Stimulated activated naive CD8-positive, alpha-beta T cell treated with anti-CD3 and anti-CD28 coated beads, Interleukin-15, Interleukin-2, amounts not matched to agents 100 U/mL and 50 U/mL, for 24 hours (primary cell): ENCODE data around the gene TMEM131L.

Source experiments
- ATAC-seq: fragments of 150-1000 bp; cut with Tn5 transposase; one replicate; pipeline ENCODE4 v1.10.0; 2021
- DNase-seq: peaks from one replicate; pipeline ENCODE4 v3.0.0; 2021

The TMEM131L gene

DNA sequence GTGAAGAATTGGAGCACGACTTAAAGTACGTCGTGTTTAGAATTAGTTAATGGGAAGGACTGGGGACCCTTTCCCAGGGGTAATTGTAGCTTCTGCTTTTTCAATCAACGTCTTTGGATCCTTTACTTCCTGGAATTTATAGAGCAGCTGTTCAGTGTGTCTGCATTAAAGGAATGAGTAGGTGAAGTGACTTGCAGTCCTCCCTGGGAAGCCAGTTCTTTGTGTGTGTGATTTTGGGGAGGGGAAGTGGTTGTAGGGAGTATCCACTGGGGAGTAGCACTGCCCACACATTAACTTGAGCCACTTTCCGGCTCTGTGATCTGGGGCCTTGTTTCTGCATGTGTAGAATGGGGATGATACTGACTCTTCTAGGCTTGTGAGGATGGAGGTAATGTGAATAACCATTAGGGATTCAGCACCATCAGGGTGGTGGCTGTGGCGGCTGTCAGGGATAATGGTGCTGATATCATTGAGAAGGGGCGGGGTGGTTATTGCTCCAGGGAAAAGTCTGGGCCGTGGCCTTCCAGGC lies 54.7 kb downstream of the TMEM131L start:
- DNase-seq (no peak), ATAC-seq (no peak)

DNA sequence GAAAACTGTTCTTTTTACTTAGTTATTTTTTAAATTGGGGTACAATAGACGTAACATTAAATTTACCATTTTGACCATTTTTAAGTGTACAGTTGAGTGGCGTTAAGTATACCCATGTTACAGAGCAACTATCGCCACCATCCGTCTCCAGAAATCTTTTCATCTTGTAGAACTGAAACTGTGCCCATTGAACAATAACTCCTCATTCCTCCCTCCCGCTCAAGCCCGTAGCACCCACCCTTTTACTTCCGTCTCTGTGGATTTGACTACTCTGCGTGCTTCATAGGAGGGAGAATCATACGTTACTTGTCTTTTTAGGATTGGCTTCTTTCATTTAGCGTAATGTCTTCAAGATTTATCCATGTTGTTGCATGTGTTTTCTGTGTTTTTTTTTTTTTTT lies 55.3 kb downstream of the TMEM131L start:
- ATAC-seq (no peak), DNase-seq (no peak)

DNA sequence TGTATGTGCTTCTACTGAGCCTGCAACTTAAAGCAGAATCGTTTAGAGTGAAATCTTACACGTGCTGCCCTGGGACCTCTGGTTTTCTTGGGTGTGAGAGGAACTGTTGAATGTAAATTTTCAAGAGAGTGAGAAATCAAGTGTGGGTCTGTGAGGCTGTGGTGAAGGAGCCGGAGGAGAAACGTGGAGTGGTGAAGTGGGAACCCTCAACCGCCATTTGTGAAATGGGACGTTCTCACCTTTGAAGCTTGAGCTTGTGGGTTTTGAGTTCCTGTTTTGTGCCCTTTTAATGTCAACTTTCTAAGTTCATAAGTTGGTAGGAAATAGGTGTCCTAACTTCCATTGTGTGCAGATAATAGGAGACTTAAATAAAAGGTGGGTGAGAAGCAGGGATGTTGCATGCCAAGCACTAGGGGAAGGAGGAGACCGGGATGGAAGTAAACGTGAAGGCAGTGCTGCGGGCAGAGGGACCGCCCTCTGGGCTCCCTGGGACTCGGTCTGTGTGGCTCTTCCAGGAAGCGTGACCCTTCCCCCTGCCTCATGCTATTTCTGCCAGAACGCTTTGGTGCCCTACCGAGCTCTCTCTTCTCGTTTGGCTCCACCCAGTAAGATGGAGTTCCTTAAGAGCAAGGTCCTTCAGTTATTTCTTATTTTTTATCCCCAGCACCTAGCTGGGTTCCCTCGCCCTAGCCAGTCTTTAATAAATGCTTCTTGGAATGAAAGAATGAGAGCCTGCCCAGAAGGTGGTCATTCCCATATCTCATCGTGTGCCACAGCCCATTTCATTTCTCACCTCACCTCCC lies 56.0 kb downstream of the TMEM131L start:
- DNase-seq: peak; percentile 72
- ATAC-seq: peak; percentile 81

DNA sequence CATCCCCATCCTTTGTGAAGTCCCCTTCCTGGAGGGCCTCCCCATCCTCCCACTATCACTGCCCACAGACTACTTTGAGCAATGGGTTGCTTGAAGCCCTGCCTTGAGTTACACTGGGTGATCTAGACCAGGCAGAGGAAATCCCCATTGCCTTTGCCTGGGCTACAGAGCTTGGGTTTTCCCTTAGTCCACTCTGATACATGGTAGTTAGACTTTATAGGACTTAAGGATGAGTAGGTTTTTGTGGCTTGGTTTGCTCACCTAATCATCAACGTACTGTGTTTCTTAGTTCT lies 56.6 kb downstream of the TMEM131L start:
- ATAC-seq (peak; percentile 88), DNase-seq (peak; percentile 74)

DNA sequence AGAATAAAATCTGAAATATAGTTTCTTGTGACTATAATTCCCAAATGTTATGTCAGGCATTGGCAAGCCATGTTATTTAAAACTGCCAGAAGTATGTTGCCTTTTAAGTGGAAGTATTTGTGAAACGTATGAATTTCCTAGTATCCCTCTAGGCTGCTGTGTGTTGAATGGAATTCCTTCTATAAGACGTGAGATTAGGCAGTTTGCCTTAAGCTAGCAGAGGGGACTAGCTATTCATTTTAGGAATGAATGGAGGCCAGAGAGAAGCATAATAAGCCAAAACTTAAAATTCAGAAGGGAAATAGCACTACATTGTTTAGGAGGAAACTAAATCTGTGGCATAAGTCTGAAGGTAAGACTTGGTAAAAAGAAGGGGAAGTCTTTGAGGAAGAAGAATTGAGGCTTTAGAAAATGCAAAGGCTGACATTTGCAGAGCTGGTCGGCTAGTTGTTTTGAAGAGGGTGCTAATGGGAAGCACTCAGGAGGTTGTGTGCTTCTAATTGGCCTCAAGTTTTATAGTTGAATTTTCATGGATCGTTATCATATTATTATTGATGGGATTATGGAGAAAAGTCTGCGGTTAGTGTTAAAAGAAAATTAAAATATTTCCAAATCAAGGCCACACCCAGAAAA lies 57.1 kb downstream of the TMEM131L start:
- ATAC-seq: no peak
- no peak for DNase-seq

DNA sequence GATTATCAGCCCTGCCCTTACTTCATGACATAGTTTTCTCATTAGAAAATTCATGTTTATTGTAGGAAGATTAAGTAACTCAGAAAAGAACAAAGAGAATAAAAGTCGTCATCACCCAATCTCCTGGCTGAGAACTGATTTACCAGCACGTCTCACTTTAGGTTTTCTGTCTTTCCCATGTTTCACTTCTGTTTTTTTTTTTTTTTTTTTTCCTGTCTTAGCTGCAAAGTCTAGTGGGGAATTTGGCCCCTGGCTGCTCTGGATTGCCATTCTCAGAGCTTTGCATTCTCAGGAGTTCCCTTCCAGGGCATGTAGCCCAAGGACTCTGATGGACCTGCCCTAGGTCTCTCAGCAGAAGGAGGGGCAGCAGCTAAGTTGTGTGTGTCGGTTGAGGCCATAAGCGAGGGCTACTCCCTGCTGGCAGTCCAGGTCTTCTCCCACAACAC lies 57.8 kb downstream of the TMEM131L start:
- DNase-seq (no peak), ATAC-seq (no peak)

DNA sequence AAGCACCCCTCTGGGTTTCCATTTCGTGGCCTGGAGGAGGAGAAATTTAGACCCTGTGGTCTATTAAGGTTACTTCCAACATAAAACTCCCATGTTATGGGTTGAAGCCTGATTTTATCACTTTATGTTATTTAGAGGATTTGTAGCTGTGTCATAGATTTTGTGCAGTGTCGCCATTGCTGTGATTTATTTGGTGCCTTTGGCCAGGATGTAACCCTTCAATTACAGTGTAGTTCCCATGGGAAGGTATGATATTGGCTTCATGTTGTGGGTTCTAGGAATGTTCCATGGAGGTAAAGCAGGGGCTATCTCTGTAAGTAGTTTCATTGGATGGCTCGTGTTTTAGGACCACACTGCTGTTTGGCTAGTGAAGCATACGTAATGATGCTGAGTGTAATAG lies 58.5 kb downstream of the TMEM131L start:
- DNase-seq: no peak
- ATAC-seq: no peak

DNA sequence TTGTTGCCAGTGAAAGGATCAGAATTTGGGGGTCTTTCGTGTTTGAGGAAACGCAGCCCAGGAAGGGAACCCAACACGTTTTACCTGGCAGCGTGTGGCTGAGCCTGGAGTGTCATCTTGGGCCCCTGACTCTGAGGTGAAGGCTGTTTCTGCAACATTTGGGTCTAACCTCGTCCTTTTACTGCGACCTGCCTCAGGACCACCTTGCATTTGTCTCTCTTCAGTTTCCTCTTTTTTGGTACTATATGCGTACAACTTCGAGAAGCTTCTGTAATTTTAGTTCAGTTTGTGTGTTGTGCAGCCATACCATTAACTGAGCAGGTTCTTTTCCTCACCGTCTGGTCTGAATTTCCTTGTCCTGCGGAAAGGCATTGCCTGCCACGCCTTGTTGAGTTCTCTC lies 61.5 kb downstream of the TMEM131L start:
- ATAC-seq: no peak
- DNase-seq: no peak

DNA sequence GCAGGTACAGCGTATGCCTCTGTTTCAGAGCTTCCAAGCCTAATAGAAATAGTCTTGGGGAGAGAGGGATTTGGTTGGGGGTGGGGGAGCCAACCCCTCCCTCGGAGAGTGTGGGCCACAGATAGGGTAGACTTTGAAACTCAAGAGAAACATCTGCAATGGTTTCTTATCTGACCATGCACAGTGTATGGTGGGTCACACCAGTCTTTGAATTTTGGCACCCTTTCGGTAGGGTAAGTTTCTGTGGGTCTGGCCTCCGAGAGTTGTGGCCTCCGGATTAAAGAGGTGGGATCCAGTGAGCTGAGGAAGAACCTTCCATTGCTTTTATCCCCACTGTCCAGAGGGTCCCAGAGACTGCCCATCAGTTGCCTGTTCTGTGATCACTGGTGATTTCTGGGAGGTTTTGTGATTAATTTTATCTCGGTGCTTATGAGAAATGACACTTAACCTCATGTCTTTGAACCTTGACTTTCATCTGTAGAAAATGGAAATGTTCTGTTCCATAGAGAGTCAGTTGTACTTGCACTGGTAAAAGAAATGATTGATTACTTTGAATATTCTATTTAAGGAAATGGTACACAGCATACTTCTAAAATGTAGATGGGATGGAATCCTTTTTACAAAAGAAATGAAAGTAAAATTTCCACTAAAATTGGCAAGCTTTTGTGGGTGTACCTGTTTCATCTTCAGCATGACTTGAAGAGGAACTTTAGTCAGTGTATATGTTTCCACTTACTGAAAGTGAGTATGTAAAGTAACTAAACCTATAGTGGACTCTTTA lies 62.7 kb downstream of the TMEM131L start:
- ATAC-seq (peak; percentile 81), DNase-seq (no peak)

DNA sequence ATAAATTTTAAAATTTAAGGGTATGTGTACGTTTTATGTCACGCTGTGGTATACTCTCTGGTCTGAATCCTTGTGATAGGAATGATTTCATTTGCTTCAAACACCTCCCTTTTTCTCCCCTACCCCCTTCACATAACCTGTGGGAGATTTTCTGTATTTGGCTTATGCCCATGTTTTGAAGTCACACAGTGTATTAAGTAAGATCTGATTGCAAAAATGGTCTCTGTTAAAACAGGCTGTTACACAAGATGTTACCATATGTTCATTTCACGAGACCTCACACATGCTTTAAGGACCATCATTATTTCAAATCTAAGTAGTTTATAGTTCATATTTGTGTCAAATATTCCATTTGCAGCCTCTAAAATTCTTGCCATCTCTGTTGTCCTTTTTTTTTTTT lies 63.5 kb downstream of the TMEM131L start:
- DNase-seq: no peak
- no peak for ATAC-seq

DNA sequence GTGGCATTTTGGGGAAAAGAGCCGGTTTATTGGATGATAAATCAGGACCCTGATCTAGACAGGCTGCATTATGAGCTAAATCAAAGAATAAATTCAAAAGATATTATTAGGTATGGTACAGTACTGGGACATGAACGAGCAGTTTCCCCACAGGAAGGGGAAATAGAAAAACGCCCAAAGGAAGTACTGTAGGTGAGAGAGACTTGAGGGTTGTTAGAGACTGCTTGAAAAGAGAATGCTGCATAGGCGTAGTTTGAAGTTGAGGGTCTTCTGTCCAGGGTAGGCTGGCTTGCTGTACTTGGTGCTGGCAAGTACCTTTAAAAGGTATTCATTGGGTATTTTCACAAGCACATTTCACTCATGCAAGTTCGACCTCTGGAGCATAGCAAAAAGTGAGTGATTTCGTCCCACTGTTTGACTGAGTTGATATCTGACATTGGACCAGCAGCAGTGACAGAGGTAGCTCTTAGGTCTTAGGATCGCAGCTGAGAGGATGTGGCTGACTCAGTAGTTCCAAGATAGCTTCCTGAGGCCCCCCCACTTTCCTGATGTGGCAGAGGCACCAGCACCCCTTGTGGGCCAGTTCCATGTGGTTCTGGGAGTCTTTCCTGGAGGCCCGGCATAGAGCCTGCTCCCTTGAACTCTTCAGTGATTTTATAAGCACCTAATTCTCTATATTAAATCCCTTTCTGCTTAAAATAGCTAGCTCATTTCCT lies 64.3 kb downstream of the TMEM131L start:
- DNase-seq (peak; percentile 49), ATAC-seq (peak; percentile 41)

DNA sequence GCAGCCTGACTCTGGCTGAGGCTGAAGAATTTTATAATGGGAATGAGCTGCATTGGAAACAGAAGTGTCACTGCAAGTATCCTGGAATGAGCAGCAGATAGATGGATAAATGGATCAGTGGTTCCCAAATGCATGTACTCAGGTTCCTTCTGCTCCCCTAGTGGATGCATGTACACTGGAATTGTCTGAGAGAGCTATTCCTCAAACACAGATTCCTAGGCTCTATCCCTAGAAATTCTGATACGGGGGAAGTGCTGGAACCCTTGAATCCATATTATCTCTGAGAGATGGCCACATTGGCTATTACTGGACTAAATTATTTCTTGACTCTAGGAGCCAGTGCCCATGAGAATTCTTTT lies 64.8 kb downstream of the TMEM131L start:
- ATAC-seq: no peak

DNA sequence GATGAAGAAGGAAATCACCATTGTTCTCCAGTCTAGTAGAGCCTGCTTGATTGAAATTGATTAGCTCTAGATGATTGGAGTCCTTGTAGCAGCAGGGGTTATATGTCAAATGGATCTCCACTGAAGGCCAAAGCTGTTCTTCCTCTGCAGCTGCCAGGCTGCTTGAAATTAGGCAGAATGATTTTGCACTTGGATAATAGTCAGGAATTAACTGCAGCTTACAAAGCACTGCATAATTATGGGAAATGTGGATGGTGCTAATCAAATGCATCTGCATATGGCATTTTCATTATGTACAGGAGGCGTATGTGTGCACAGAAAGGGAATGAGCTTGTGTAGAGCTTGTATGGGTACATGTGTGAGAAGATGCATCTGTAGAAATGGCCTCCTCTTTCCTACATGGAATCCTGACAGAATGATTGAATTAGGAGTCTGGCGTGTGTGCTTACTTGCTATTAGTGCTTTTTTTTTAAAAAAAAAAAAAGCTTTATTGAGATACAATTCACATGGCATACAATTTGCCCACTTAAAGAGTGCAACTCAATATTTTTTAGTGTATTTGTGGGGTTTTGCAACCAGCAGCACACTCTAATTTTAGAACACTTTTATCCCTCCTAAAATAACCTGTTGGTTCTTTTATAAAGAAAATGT lies 65.9 kb downstream of the TMEM131L start:
- DNase-seq (no peak), ATAC-seq (no peak)

More for the DNA sequence above, 64.8 kb downstream of the TMEM131L start:
- no peak for DNase-seq

DNA sequence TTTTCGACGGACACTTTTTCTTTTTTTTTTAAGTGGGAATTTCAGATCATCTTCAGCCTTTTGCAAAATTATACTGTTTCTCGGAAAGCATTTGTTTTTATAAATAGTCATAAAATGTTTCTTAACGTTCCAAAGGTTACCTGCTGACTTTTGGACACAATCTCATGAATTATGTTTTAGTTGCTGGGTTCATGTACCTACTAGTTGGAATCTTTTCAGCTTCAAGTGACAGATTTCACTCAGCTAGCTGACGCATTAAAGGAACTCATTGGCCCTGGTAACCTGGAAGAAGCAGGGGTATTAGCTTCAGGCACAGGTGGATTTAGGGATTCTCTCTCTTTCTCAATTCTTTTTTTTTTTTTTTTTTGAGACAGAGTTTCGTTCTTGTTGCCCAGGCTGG lies 66.5 kb downstream of the TMEM131L start:
- DNase-seq: no peak
- ATAC-seq: no peak

DNA sequence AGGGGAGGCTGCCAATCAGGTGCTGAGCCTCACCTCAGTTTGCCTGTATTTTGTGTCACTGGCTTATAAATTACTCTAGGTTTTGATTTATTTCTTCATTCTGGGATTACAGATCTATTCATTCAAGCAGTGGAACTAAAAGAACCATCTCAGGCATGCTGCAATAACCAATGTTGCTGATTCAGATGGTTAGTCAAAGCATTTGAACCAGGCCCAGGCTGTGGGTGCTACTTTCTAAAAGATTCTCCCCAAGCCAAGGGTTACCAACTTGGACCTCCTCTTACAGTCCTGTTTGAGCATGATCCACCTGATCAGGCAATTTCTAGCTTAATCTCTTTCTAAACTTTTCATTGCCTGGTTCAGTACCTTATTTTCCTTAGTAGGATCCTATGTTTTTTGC lies 67.2 kb downstream of the TMEM131L start:
- no peak for DNase-seq
- ATAC-seq: no peak

DNA sequence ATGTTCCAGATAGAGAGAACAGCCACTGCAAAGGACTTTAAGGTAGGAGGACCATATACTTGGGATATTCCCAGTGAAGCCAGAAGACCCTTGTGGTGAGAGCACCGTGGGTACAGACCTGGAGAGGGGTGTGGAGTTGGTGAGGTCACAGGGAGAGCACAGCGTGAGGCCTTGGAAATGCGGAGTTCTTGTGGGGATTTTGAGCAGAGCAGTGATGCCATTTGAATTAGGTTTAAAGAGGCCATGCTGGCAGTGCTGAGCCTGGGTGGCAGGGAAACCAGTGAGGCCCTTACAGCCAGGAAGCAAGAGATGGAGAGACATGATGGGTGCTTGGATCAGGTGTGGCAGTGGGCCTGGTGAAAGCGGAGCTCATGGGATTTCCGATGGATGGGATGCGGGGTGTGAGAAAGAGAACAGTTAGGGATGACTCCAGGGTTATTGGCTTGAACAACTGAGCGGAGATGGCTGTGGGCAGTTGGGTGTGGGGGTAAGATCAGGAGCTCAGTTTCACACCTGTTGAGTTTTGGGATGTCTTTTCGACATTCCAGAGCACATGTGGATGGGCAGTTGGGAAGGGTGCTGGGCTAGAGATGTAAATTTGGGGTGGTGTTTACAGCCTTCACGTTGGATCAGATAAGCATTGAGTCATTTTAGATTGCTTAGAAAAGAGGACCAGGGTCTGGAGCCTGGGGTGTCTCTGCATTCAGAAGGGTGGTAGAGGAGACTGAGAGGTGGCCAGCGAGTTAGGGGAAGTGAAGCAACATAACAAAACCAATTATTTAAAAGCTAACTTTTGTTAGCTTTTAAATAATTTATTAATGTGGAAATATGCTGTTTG lies 68.9 kb downstream of the TMEM131L start:
- no peak for DNase-seq
- no peak for ATAC-seq

DNA sequence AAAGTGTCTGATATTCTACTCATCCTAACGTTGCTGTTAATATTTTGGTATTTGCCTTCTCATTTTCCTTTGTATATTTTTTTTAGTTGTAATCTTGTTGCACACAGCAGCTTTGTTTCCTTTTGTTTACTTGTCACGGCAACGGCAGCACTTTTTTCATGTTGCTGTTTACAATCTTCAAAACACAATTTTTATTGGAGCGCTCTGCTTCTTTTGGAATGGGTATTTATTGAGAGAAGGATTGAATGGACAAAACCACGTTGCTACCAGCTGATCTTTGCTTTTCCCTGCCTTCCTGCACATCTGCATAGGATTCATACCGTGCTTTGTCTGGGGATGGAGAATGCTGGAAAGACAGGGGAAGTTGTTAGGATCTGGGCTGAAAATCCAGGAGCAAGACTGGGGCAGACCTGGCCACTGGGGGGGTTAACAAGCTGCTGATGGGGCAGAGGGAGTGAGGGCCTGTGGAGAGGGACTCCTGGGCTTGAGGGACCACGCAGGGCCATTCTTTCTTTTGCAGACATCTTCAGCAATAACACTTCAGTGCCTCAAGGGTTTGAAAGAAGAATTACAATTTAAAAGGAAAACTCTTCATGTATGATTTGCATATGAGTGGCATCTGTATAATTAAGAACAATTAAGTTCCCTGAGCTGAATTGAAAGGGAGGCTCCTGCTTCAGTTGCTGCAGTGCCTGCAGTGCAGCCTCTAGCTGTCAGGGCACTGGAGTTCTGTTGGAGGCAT lies 69.8 kb downstream of the TMEM131L start:
- DNase-seq (no peak), ATAC-seq (no peak)

DNA sequence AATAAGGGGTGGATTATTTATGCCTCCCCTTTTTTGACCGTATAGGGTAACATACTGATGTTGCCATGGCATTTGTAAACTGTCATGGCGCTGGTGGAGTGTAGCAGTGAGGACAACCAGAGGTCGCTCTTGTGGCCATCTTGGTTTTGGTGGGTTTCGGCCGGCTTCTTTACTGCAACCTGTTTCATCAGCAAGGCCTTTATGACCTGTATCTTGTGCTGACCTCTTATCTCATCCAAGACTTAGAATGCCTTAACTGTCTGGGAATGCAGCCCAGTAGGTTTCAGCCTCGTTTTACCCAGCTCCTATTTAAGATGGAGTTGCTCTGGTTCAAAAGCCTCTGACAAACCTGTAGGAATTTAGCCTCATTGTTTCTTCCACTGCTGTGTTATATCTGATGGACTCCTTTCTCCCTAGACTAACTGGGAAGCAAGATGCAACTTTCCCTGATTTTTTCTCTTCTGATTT lies 71.4 kb downstream of the TMEM131L start:
- ATAC-seq (no peak), DNase-seq (no peak)

DNA sequence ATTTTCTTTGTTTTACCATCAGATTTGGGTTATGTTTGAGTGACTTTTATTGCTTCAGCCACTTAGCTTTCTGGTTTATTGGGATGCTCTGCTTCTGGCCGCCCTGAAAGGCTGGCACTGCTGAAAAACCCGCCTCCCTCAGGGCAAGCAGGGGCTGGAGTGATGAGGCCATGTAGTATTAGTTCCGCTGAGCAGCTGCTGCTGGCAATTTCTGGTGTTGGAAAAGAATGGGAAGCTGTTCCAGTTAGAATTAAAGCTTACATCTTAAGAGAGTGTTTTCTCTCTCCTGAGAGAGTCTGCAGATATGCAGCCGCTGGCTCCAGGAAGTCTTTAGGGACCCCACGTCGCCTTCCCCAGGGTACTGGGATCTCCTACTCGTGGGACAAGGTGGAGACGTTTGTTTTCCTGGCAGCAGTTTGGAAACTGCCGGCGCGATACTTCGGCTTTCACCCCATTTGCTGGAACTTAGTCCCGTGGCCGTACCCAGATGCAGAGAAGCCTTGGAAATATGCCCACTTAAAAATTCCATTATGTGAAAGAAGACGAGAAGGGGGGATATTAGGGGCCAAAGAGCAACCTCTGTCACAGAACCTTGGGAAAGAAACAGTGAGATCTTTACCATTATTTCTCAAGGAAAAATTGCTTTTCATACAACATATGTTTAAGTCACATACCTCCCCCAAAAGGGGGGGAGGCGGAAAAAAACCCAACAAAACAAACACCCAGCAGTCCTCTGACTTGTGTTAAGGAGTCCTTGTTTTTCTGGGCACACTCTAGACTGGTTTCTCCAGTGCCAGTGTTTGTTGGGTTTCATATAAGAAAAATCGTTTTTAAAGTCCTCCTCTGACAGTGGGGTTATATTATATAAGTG lies 72.6 kb downstream of the TMEM131L start:
- ATAC-seq: no peak
- no peak for DNase-seq
